Measurements from ENCODE around the gene FXYD1.
"Not testable (repeated sequence)": the region's sequence is repeated elsewhere in the genome, so short reads cannot be mapped to it uniquely, and the experiment has no call there.

The FXYD1 gene

GRCh38 chr19:35125749-35126623 is 12.6 kb upstream of the FXYD1 start:
- DNase-seq, result no peak

DNA sequence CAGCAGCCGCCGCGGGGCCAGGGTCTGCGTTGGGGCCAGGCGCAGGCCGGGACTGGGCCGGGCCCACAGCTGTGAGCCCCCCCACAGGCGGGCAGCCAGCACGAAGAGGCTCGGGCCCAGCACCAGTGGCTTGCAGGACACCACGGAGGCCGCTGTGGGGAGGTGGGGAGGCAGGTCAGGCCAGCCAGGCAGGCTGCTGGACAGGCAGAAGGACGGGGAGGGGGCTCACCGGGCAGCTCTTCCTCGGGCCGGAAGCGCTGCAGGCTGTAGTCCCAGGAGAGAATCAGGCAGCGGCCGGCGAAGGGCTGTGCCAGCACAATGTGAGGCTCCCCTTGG is 12.0 kb upstream of the FXYD1 start:
- no peak for DNase-seq

- DNase-seq, result no peak
Measured at GRCh38 chr19:35127871-35128270, 10.8 kb upstream of the FXYD1 start.

GRCh38 chr19:35128398-35129057 is 10.1 kb upstream of the FXYD1 start:
- no peak for DNase-seq

DNA sequence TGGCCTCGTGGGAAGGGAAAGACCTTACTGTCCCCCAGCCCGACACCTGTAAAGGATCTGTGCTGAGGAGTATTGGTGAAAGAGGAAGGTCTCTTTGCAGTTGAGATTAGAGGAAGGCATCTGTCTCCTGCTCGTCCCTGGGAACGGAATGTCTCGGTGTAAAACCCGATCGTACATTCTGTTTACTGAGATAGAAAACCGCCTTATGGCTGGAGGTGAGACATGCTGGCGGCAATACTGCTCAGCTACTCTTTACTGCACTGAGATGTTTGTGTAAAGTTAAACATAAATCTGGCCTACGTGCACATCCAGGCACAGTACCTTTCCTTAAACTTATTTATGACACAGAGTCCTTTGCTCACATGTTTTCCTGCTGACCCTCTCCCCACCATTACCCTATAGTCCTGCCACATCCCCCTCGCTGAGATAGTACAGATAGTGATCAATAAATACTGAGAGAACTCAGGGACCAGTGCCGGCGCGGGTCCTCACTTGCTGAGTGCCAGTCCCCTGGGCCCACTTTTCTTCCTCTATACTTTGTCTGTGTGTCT is 8.8 kb upstream of the FXYD1 start:
- DNase-seq, result not testable (repeated sequence)

DNA sequence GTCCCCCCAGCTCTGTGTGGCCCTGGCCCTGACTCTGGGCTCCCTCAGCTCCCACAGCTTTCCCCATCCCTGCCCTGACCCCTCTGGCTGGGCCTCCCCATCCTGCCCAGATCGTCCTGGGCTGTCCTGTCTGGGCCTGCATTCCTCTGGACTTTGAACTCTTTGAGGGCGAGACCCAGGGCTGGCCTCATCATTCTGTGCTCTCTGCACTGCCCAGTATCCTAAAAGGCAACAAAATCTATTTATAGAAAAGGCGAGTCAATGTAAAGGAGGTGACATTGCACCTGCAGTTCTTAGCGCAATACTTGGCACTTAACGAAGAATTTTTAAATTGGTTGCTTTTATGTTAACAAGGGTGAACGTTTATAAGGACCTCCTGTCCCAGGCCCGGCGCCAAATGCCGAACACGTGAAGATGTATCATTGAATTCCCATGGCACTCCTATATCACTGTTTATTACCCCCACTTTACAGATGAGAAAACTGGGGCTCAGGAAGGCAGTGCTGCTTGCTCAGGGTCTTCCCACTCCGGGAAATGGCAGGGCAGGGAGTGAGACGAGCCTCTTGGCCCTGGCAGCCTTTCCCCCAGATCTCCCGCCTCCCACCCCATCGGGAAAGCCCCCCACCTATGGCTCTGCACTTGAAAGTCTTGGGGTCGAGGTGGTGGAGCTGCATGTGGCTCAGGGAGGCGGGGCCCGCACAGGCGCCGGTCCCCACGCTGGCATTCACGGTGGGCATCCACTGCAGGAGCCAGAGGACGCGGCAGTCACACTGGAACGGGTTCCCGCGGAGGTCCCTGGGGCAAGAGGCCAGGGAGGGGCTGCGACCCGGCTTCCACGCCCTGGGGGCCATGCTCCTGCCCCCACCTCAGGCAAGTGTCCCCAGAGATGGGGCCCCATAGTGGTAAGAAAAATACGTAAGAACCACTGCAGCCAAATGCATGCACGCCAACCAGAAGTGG is 7.6 kb upstream of the FXYD1 start:
- DNase-seq, result no peak

DNA sequence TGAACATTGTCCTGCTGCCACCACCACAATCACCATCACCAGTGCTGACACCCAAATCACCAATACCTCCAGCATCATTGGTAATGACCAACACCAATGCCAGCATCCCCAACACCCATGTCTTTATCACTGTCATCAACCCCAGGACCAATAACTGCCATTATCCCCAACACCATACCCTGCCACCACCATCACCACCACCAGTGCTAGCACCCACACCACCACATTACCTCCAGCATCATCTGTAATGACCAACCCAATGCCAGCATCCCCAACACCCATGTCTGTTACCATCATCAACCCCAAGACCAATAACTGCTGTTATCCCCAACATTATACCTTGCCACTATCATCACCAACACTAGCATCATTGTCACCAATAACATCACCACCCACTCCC is 6.4 kb upstream of the FXYD1 start:
- no peak for DNase-seq

- DNase-seq, result no peak
Measured at GRCh38 chr19:35133826-35134225, 4.8 kb upstream of the FXYD1 start.

GRCh38 chr19:35134601-35135242 is 3.9 kb upstream of the FXYD1 start, which contains the start of gene LGI4:
Gene LGI4, minus strand, starts transcription at chr19:35135059. Its CDS starts 379 bp downstream, at chr19:35134680.
- no peak for DNase-seq

DNA sequence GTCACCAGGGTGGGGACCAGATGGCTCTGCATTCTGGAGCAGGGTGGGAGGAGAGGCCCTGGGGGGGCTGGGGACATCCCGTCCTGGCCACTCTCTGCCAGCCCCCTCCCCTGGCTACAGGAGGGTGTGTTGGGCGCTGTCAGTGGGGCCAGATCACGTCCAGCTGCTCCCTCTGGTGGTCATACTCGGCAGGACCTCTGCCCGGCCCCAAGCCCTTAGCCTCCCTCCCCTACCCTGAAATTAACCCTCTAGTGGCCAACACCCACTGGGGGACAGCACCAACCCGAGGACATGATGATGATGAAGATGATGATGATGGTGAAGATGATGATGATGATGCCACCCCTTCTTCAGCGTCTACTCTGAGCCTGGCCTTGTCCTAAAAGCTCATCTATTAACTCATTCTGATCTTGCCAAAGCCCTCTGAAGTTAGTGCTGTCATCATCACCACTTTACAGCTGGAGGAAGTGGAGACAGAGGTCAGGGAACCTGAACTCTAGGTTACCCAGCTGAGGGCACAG is 3.2 kb upstream of the FXYD1 start:
- peak; percentile 70 for DNase-seq

DNA sequence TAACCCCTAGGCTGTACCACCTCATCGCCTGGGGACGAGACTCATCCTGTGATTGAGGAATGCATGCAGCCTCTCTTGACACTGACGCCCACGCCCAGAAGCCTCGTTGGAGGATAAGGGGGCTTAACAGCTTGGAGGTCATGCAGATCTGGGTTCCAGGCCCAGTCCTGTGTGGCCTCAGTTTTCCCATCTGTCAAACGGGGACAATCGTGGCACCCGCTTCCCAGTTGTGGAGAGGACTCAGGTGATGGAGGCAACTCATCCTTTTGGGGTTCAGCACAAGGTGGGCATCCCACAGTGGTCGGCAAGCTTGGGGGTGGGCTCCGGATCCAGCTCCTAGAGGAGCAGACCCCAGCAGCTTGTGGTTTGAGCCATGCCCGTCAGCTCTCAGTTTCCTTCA is 2.4 kb upstream of the FXYD1 start:
- DNase-seq, result no peak

DNA sequence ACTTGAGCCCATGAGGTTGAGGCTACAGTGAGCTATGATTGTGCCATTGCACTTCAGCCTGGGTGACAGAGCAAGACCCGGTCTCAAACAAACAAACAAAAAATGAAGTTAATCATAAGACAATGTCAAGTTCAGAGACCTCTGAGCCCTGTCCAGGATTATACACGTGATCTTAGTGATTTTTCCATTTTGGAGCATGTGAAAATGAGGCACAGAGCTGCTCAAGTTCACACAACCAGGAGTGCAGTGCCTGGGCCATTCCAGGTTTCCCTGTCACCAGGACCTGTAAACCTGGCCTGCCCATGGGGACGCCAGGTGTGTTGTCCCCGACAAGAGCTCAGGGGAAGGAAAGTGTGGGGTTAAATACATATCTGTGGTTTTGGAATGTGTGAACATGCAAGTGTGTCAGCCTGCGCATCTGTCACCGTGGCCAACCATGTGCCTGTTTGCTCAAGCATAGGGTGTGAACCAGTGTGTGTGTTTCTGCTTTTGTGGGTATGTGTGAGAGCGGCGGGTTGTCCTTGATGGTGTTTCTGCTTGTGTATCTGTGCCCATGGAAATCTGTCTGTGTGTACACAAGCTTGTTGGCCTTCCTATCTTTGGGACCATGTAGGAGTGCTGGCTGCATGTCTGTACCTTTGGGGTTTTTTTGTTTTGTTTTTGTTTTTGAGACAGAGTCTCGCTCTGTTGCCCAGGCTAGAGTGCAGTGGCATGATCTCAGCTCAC is 1.5 kb upstream of the FXYD1 start:
- DNase-seq, result no peak

- no peak for DNase-seq
Measured at GRCh38 chr19:35140207-35140961, 1.8 kb downstream of the FXYD1 start.

- peak; percentile 95 for DNase-seq
Measured at GRCh38 chr19:35140962-35141836, 2.6 kb downstream of the FXYD1 start.

DNA sequence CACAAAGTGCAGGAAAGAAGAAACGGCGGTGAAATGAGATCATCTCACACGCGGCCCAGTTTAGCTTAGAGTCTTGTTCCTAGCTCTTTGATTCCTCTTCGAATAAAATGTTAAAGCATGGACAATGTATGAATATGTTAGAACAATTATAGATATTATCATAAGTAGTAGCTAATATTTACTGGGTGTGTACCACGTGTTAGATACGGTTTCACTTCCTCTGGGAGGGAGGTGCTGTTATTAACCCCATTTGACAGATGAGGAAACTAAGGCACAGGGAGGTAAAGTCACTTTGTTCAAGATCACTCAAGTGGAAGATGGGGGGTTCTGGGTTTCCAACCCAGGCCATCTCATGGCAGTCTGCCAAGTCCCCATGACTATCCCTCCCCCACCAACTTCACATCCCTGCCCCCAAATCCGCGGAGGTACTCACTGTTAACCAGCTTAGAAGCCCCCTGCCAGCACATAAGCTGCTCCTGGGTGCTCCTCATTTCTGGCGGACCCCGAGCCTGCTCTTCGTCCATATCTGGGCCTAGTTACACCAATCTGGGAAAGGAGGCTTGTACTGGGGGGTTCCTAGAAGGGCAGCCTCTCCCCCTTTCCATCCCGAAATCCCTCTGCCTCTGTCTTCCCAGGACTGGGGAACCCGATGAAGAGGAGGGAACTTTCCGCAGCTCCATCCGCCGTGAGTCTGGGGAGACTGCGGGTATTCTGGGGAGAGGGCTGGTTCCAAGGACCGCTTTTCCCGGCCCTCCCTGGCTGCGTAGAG is 3.4 kb downstream of the FXYD1 start:
- DNase-seq, result no peak

GRCh38 chr19:35142606-35143230 is 4.1 kb downstream of the FXYD1 start:
- DNase-seq, result peak; percentile 68

DNA sequence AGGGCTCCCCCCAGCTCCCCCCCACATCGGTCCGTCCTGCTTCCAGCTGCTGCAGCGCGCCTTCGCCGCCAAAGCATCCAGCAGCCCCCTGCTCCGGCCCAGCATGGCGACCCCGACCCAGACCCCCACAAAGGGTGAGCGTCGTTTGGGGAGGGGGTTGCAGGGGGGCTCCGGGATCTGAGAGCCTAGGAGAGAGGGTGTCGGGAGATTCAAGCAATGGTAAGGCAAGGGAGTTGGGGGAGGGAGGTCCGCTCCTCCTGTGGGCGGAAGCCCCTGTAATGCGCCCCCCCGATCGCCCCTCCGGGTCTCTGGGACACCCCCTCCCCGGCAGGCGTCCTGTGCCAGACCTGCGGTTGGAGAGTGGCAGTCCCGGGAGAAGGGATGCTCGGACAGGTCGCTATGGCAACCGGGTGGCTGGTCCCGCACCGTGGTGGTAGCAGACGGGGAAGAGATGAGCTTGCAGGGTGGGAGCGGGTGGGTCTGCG is 4.6 kb downstream of the FXYD1 start, which contains the start of gene FXYD7:
TSS of gene FXYD7 (plus strand) at position 25 of the 485 bp plus-strand sequence. CDS start at position 104, 79 bp downstream.
- DNase-seq, result no peak

DNA sequence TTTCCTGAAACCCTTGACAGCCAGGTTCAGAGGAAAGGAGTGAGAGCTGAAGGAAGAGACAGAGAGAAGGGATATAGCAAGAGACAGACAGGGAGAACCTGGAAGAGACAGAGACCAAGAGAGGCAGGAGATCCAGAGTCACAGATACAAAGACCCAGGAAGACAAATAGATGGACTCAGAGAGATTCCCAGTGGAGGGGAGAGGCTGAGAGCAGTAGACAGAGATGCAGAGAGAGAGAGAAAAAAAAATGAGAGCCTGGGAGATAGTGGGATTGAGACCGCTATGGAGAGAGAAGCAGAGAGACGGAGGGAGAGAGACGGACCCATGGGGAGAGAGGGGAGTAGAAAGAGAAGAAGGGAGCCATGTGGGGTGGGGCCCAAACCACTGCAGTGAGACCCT is 5.2 kb downstream of the FXYD1 start:
- no peak for DNase-seq

All from stimulated activated CD4-positive, alpha-beta T cell treated with anti-CD3 and anti-CD28 coated beads, Interleukin-4, amount 100 ng/mL, for 24 hours (primary cell).